ENCODE data around the gene C1orf174.

The C1orf174 gene

GRCh38 chr1:3896396-3897000 is 3.6 kb downstream of the C1orf174 start:
- Histone ChIP-seq H3F3A (ENCODE audit: insufficient read depth, low read length) (no peaks in the 10 kb centered on the region), H2AFZ (ENCODE audit: low read length) (no peak overlapping the region), H3K4me2 (ENCODE audit: low read length) (no peak overlapping the region), H3K4me1 (ENCODE audit: insufficient read depth, low read length, severe bottlenecking) (peaks cover 21% of the 10 kb centered on the region), H3K4me3 (ENCODE audit: low read depth, low read length, poor library complexity, severe bottlenecking) (no peak overlapping the region), H3K36me3 (ENCODE audit: insufficient read depth, low read length) (peaks cover 31% of the 10 kb centered on the region), H3K9ac (ENCODE audit: low read length) (no peak overlapping the region), H4K20me1 (ENCODE audit: insufficient read depth, low read length) (no peaks in the 10 kb centered on the region), H3K27me3 (ENCODE audit: insufficient read depth, low read length) (no peaks in the 10 kb centered on the region), H3K27ac (ENCODE audit: low read depth, low read length, poor library complexity, severe bottlenecking) (no peak overlapping the region), H3K79me2 (ENCODE audit: insufficient read depth, low read length) (peaks cover 30% of the 10 kb centered on the region), H3K9me2 (ENCODE audit: low read depth, low read length) (no peaks in the 10 kb centered on the region), H3K9me3 (ENCODE audit: low read length) (0 out of 2 replicates have a peak, but pooled peaks cover 3% of the 10 kb centered on the region)
- TF ChIP-seq CTCF (IDR thresholded peaks at IDR 0.05; ENCODE audit: low read length), result no peak

GRCh38 chr1:3895951-3896325 is 4.1 kb downstream of the C1orf174 start:
- Histone ChIP-seq H3K79me2 (ENCODE audit: insufficient read depth, low read length) (peaks cover 30% of the 10 kb centered on the region), H3K9me3 (ENCODE audit: low read length) (0 out of 2 replicates have a peak, but pooled peaks cover 3% of the 10 kb centered on the region), H4K20me1 (ENCODE audit: insufficient read depth, low read length) (no peaks in the 10 kb centered on the region), H3F3A (ENCODE audit: insufficient read depth, low read length) (no peaks in the 10 kb centered on the region), H3K27me3 (ENCODE audit: insufficient read depth, low read length) (no peaks in the 10 kb centered on the region), H3K4me1 (ENCODE audit: insufficient read depth, low read length, severe bottlenecking) (peaks cover 19% of the 10 kb centered on the region), H3K4me3 (ENCODE audit: low read depth, low read length, poor library complexity, severe bottlenecking) (no peak overlapping the region), H2AFZ (ENCODE audit: low read length) (no peak overlapping the region), H3K4me2 (ENCODE audit: low read length) (no peak overlapping the region), H3K36me3 (ENCODE audit: insufficient read depth, low read length) (peaks cover 34% of the 10 kb centered on the region), H3K9ac (ENCODE audit: low read length) (no peak overlapping the region), H3K9me2 (ENCODE audit: low read depth, low read length) (no peaks in the 10 kb centered on the region), H3K27ac (ENCODE audit: low read depth, low read length, poor library complexity, severe bottlenecking) (no peak overlapping the region)
- TF ChIP-seq CTCF (IDR thresholded peaks at IDR 0.05; ENCODE audit: low read length) (no peak), EZH2 (IDR thresholded peaks at IDR 0.05; ENCODE audit: borderline replicate concordance, low read length) (no peak)

- Histone ChIP-seq H3K4me2 (ENCODE audit: low read length) (no peak overlapping the region), H3K27ac (ENCODE audit: low read depth, low read length, poor library complexity, severe bottlenecking) (no peak overlapping the region)
Measured at GRCh38 chr1:3895279-3895950, 4.7 kb downstream of the C1orf174 start.

More at GRCh38 chr1:3895279-3895950, 4.7 kb downstream of the C1orf174 start:
- Histone ChIP-seq H3K4me1 (ENCODE audit: insufficient read depth, low read length, severe bottlenecking) (peaks cover 19% of the 10 kb centered on the region), H3K4me3 (ENCODE audit: low read depth, low read length, poor library complexity, severe bottlenecking) (no peak overlapping the region), H3K9me2 (ENCODE audit: low read depth, low read length) (no peaks in the 10 kb centered on the region), H3K27me3 (ENCODE audit: insufficient read depth, low read length) (no peaks in the 10 kb centered on the region), H2AFZ (ENCODE audit: low read length) (no peak overlapping the region), H3K36me3 (ENCODE audit: insufficient read depth, low read length) (peaks cover 40% of the 10 kb centered on the region), H3F3A (ENCODE audit: insufficient read depth, low read length) (no peaks in the 10 kb centered on the region), H4K20me1 (ENCODE audit: insufficient read depth, low read length) (no peaks in the 10 kb centered on the region), H3K79me2 (ENCODE audit: insufficient read depth, low read length) (peaks cover 30% of the 10 kb centered on the region), H3K9ac (ENCODE audit: low read length) (no peak overlapping the region), H3K9me3 (ENCODE audit: low read length) (0 out of 2 replicates have a peak, but pooled peaks cover 3% of the 10 kb centered on the region)
- no peak for TF ChIP-seq EZH2 (IDR thresholded peaks at IDR 0.05; ENCODE audit: borderline replicate concordance, low read length)
- no peak for TF ChIP-seq CTCF (IDR thresholded peaks at IDR 0.05; ENCODE audit: low read length)

Measured in OCI-LY1 (cell line).